HEK293T (cell line): ENCODE data around the gene TRIM41.

ENCODE experiments used
- FOXK2 ChIP-seq: fragments of 450-650 bp; IDR thresholded peaks from 2 replicates; pipeline ENCODE4 v1.6.1; 2016; ENCODE audit warnings: mild to moderate bottlenecking
- FOXM1 ChIP-seq: fragments of 450-650 bp; IDR thresholded peaks from 2 replicates; pipeline ENCODE4 v1.6.1; 2017; ENCODE audit warnings: mild to moderate bottlenecking, borderline replicate concordance
- HDGF ChIP-seq: fragments of 450-650 bp; IDR thresholded peaks from 2 replicates; pipeline ENCODE4 v1.6.1; 2017; ENCODE audit warnings: antibody characterized with exemption, borderline replicate concordance

- TF ChIP-seq HDGF (no peak), FOXK2 (no peak), FOXM1 (no peak)
These were observed 437 bp upstream of the TRIM41 start for GRCh38 chr5:181222630-181223057.
